DOHH2 (cell line): Measurements from ENCODE around the gene MYO1H.

Experiments used
- H3F3A ChIP-seq: fragments of 200-600 bp; sonication (generic), shearing (Covaris generic); 2 replicates; pipeline ENCODE4 v1.6.0; 2016; ENCODE audit warnings: antibody characterized with exemption, mild to moderate bottlenecking; ENCODE audit not compliant: control insufficient read depth, insufficient read depth
- H3K27ac ChIP-seq: fragments of 200-600 bp; sonication (generic); 2 replicates; pipeline ENCODE4 v1.5.1; 2014; ENCODE audit warnings: low read depth, mild to moderate bottlenecking, low read length, moderate library complexity
- H3K27me3 ChIP-seq: fragments of 200-600 bp; sonication (generic); 2 replicates; pipeline ENCODE4 v1.6.1; 2014; ENCODE audit warnings: mild to moderate bottlenecking, low read length, mixed read lengths; ENCODE audit not compliant: control insufficient read depth
- H3K36me3 ChIP-seq: fragments of 200-600 bp; sonication (generic); 2 replicates; pipeline ENCODE4 v1.6.1; 2014; ENCODE audit warnings: mild to moderate bottlenecking, low read length, moderate library complexity, mixed read lengths; ENCODE audit not compliant: control insufficient read depth
- H3K4me1 ChIP-seq: fragments of 200-600 bp; sonication (generic); 2 replicates; pipeline ENCODE4 v1.6.1; 2014; ENCODE audit warnings: mild to moderate bottlenecking, low read length, mixed read lengths; ENCODE audit not compliant: control insufficient read depth
- H3K4me2 ChIP-seq: fragments of 200-600 bp; sonication (generic); 2 replicates; pipeline ENCODE4 v1.6.0; 2014; ENCODE audit warnings: mild to moderate bottlenecking, low read length, moderate library complexity
- H3K4me3 ChIP-seq: fragments of 200-600 bp; sonication (generic); 2 replicates; pipeline ENCODE4 v1.5.1; 2014; ENCODE audit warnings: mild to moderate bottlenecking, low read length, mixed read lengths
- H3K79me2 ChIP-seq: fragments of 200-600 bp; sonication (generic); 2 replicates; pipeline ENCODE4 v1.6.1; 2014; ENCODE audit warnings: mild to moderate bottlenecking, low read length, mixed read lengths; ENCODE audit not compliant: control insufficient read depth
- H3K9me2 ChIP-seq: fragments of 200-600 bp; sonication (generic); replicated peaks from 2 replicates; pipeline ENCODE4 v1.6.1; 2014; ENCODE audit warnings: mild to moderate bottlenecking, low read length, mixed read lengths; ENCODE audit not compliant: control insufficient read depth
- H3K9me3 ChIP-seq: fragments of 200-600 bp; sonication (generic); 2 replicates; pipeline ENCODE4 v1.6.1; 2014; ENCODE audit warnings: antibody characterized with exemption, low read length, mixed read lengths; ENCODE audit not compliant: control insufficient read depth, insufficient read depth
- H4K20me1 ChIP-seq: fragments of 200-600 bp; sonication (generic); 2 replicates; pipeline ENCODE4 v1.6.0; 2014; ENCODE audit warnings: low read depth, mild to moderate bottlenecking, antibody characterized with exemption, low read length, moderate library complexity; ENCODE audit not compliant: control insufficient read depth, insufficient read depth
- CTCF ChIP-seq: fragments of 200-600 bp; sonication (generic); IDR thresholded peaks from one replicate; pipeline ENCODE4 v1.5.1; 2014; ENCODE audit warnings: antibody characterized with exemption, mild to moderate bottlenecking, low read depth, low read length; ENCODE audit not compliant: poor library complexity, severe bottlenecking
- EZH2phosphoT487 ChIP-seq: fragments of 200-600 bp; sonication (generic); IDR thresholded peaks from 2 replicates; pipeline ENCODE4 v1.6.1; 2017; ENCODE audit warnings: borderline replicate concordance, mild to moderate bottlenecking, antibody characterized with exemption, low read length, moderate library complexity, mixed read lengths

Gene MYO1H

GRCh38 chr12:109464642-109465351, 117.1 kb downstream of the MYO1H start:
- Histone ChIP-seq H3K27ac (no peak overlapping the region), H3K4me1 (peaks cover 15% of the 10 kb centered on the region), H3K36me3 (peaks cover 29% of the 10 kb centered on the region), H3K27me3 (no peaks in the 10 kb centered on the region), H4K20me1 (0 out of 2 replicates have a peak, but pooled peaks cover 11% of the 10 kb centered on the region), H3K4me3 (no peak overlapping the region), H3K9me3 (no peaks in the 10 kb centered on the region), H3F3A (no peaks in the 10 kb centered on the region), H3K9me2 (no peaks in the 10 kb centered on the region), H3K79me2 (peaks cover 64% of the 10 kb centered on the region), H3K4me2 (no peak overlapping the region)
- TF ChIP-seq EZH2phosphoT487 (no peak), CTCF (no peak)

GRCh38 chr12:109466305-109466704, 118.6 kb downstream of the MYO1H start:
- 0 out of 2 replicates have a peak, but pooled peaks cover 11% of the 10 kb centered on the region for H4K20me1 ChIP-seq
- no peaks in the 10 kb centered on the region for H3K9me3 ChIP-seq
- H3F3A ChIP-seq: no peaks in the 10 kb centered on the region
- peaks cover 24% of the 10 kb centered on the region for H3K36me3 ChIP-seq
- no peaks in the 10 kb centered on the region for H3K27me3 ChIP-seq
- peaks cover 71% of the 10 kb centered on the region for H3K79me2 ChIP-seq
- peaks cover 9% of the 10 kb centered on the region for H3K4me1 ChIP-seq
- H3K9me2 ChIP-seq: no peaks in the 10 kb centered on the region
- TF ChIP-seq EZH2phosphoT487: no peak
- no peak for TF ChIP-seq CTCF
- H3K4me3 ChIP-seq: no peak overlapping the region
- H3K27ac ChIP-seq: no peak overlapping the region
- no peak overlapping the region for H3K4me2 ChIP-seq

- no peak overlapping the region for H3K27ac ChIP-seq
Measured at GRCh38 chr12:109466821-109467220, 119.1 kb downstream of the MYO1H start.

More at GRCh38 chr12:109466821-109467220, 119.1 kb downstream of the MYO1H start:
- Histone ChIP-seq H3K79me2 (peaks cover 72% of the 10 kb centered on the region), H3K9me3 (no peaks in the 10 kb centered on the region), H3K36me3 (peaks cover 24% of the 10 kb centered on the region), H3K9me2 (no peaks in the 10 kb centered on the region), H3K4me1 (peaks cover 4% of the 10 kb centered on the region), H3F3A (no peaks in the 10 kb centered on the region), H4K20me1 (0 out of 2 replicates have a peak, but pooled peaks cover 11% of the 10 kb centered on the region), H3K27me3 (no peaks in the 10 kb centered on the region), H3K4me3 (no peak overlapping the region), H3K4me2 (no peak overlapping the region)
- TF ChIP-seq CTCF (no peak), EZH2phosphoT487 (no peak)
